HG02763 (cell line): ENCODE data around the gene HNRNPL.
"Not testable (repeated sequence)": the region's sequence is repeated elsewhere in the genome, so short reads cannot be mapped to it uniquely, and the experiment has no call there.

Experiments
- ATAC-seq: cut with Tn5 transposase; IDR thresholded peaks from one replicate; pipeline ENCODE4 v1.9.1; 2021; ENCODE audit warnings: mild to moderate bottlenecking, moderate library complexity; ENCODE audit not compliant: unreplicated experiment

HNRNPL gene

DNA sequence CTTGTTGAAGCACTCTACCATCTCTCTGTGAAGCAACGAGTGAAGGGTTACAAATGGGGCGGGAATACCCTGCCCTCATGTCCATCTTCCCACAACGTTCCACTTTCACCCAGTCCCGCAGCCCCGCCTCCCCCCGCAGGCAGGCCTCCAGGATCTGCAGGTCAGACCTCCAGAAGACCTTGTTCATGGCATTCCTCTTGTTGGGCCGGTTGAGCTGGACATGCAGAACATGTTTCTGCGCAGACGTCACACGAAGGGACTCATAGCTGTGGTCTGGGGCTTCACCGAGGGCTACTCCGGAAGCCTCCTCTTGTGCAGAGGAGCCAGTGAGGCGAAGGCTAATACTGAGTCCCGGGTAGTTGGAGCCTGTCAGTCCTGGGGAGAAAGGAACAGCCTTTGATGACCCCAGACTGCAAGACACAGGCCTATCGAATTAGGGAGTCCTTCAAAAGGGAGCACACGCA is 18.6 kb downstream of the HNRNPL start:
- ATAC-seq, result peak; percentile 33

GRCh38 chr19:38830039-38830733 is 19.6 kb downstream of the HNRNPL start:
- no peak for ATAC-seq

- not testable (repeated sequence) for ATAC-seq
Observed at GRCh38 chr19:38829203-38829602, 20.6 kb downstream of the HNRNPL start.

DNA sequence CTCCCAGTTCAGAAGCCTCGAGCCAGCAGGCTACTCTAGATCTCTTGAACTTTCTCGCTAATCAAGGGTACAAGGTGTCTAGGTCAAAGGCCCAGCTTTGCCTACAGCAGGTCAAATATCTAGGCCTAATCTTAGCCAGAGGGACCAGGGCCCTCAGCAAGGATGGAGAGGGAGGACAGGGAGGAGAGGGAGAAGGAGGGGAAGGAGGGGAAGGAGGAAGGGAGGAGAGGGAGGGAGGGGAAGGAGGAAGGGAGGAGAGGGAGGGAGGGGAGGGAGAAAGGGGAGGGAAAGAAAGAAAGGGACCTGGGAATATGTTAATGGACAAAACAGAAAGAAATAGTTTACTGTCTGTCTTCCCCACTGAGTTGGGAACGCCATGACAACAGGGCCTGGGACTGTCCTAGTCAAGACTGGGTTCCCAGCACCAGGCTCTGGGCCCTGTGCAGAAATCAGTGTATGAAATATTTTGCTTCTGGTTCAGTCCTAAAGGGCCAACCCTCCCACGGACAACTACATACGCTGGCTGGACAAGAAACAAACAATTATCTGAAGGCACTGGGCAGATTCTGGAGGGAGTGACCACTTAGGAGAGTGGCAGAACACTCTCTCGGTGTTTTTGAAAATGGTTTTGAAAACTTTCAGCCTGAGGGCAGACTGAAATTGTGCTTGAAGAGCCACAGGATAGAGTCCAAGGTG is 22.8 kb downstream of the HNRNPL start:
- no peak for ATAC-seq

DNA sequence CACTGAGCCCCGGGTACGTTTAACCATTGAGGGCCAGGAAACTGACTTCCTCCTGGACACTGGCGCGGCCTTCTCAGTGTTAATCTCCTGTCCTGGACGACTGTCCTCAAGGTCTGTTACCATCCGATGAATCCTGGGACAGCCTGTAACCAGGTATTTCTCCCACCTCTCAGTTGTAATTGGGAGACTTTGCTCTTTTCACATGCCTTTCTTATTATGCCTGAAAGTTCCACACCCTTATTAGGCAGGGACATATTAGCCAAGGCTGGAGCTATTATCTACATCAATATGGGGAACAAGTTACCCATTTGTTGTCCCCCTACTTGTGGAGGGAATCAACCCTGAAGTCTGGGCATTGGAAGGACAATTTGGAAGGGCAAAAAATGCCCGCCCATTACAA is 23.9 kb downstream of the HNRNPL start:
- not testable (repeated sequence) for ATAC-seq

- not testable (repeated sequence) for ATAC-seq
Observed at GRCh38 chr19:38821230-38821825, 28.5 kb downstream of the HNRNPL start.

GRCh38 chr19:38819231-38819920 is 30.4 kb downstream of the HNRNPL start:
- ATAC-seq, result no peak

DNA sequence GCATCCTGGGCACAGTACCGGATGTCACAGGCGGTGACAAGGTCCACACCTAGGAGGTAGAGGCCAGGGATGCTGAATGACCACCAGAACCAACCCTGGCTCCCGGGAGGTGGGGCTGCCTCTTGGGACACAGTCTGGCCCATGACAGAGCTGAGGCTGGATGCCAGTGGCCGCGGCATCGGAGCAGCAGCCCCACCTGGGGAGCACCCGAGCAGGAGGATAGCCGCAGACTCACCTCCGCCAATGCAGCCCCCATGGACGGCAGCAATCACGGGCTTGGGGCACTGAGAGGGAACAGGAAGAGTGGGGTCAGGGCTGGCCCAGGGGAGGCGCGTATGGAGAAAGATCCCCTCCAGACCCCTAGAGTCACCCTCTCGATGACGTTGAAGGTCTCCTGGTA is 32.7 kb downstream of the HNRNPL start:
- no peak for ATAC-seq

DNA sequence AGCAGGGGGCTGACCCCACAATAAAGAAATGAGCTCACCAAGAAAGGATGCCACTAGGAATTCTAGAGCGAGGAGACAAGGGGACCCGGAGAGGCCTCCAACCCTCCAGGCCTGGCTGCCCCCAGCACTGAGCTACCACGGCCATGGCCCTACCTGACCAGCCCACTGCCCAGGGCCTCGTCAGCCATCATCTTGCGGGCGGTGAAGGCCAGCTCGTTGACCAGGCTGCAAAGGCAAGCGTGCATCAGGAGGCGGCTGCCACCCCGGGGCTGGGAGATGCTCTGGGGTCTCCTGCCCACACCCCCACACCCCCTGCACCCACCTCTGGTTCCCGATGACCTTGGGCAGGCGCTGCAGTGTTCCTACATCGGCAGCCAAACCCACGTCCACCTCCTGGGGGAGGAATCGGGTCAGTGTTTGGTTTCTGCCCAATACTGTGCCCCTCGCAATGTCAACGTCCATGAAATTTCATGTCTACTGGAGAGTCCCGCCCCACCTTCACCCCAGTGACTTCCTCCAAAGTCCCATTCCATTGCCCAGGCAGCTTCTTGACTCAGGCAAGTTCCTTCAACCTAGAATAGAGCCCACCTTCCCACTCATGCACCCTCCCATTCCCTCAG is 33.5 kb downstream of the HNRNPL start:
- no peak for ATAC-seq

DNA sequence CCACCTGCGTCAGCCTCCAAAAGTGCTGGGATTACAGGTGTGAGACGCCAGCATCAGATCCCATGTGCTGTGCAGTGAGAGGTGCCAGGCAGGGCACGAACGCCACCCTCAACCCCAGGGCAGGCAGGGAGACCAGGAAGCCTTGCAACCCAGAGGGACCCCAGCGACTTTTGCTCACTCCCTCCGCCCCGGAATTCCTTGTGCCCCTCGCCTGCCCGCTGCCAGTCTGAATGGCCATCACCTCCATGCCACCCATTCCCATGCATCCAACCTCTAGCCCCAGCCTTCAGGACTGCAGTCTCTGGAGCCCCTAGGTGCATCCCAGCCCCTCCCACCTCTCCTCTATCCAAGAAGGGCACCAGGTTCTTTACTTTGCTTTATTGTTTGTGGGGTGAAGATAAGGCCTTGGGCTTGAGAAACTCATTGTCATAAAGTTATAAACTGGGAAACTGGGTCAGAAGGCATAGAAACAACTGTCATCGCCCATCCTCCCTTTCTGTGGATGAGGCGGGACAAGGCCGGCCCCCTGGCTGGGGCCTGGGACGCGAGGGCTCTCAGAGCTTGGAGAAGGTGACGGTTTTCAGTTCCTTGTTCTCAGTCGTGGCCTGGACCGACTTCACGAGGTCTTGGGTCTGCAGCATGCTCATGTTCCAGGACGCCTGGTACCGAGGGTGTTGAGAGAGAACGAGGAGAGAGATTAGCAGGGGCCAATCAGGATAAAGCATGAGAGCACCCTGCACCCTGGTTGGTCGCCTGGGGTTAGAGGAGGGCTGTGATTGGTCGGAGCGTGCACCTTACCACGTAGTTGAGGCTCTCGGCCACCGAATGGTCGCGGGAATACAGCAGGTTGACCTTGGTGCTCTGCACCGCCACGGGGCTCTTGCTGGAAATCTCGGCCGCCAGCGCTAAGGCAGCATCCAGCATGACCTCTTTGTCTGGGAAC is 34.5 kb downstream of the HNRNPL start:
- no peak for ATAC-seq

GRCh38 chr19:38813932-38814331 is 35.9 kb downstream of the HNRNPL start:
- ATAC-seq, result not testable (repeated sequence)

DNA sequence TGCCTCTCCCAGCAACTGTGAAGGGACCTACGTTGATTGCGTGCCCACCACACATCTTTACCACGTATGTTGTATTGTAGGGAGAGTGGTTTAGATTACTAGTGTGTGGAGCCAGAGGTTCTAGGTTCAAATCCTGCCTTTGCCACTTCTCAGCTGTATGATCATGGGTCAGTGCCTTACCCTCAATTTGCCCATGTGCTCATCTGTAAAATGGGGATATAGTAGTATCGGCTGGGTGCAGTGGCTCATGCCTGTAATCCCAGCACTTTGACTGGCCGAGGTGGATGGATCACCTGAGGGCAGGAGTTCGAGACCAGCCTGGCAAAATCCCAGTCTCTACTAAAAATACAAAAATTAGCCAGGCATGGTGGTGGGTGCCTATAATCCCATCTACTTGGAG is 36.5 kb downstream of the HNRNPL start:
- ATAC-seq, result no peak

DNA sequence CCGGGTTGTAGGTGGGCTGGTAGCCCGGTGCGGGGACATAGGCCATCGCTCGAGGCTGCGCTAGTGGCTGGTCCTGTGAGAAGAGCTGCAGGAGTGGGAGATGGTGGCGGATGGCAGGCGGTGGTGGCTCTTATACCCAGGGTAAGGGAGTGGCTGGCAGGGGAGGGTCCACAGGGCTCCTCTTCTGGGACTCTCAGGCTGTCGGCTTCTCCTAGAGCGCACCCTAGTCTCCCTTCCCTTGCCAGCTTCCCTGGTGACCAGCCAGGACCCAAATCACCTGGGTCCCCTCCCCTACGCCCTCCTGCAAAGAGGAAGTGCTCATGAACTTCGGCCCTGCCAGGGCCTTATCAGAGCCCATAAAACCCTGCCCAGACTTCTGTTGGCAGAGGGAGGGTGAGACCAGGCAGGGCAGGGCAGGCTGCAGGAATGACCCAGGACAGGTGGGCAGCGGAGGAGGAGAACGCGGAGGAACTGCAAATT is 36.9 kb downstream of the HNRNPL start, which contains the start of gene LGALS4:
LGALS4 (minus strand) TSS at position 105 of the 480 bp plus-strand sequence; CDS start at position 46, 59 bp downstream.
- ATAC-seq, result no peak

DNA sequence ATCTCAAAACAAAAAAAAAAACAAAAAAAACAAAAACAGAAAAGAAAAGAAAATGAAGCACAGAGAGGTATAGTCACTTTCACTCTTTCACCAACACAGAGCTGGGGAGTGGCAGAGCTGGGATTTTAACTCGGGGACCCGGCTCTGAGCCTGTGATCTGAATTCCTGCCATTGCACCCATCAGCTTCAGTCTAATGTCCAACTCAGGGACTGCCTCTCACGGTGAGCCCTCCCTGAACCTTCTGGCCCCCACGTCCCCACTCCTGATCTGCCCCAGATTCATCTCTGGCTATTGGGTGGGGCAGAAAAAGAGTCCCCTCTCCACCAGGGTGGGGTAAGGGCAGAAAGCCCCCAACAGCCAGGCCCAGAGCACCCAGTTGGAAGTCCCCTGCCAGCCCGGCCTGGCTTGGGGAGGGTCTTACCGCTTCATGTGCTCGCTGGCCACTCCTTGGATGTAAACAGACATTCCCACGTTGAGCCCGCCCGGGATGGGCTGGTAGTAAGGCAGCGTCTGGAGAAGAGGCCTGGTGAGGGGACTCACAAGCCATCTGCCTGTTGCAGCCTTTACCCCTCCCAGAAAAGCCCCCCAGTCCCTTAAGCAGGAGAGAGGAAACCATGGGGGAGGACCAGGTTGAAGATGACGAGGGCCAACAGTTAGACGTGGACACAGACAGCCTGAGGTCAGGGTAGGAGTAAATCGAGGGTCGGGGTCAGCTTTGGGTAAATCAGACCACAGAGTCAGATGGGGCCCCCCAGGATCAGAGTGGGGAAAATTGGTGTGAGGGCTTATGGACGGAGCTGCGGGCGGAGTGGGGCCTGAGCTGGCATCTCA is 37.6 kb downstream of the HNRNPL start:
- no peak for ATAC-seq

DNA sequence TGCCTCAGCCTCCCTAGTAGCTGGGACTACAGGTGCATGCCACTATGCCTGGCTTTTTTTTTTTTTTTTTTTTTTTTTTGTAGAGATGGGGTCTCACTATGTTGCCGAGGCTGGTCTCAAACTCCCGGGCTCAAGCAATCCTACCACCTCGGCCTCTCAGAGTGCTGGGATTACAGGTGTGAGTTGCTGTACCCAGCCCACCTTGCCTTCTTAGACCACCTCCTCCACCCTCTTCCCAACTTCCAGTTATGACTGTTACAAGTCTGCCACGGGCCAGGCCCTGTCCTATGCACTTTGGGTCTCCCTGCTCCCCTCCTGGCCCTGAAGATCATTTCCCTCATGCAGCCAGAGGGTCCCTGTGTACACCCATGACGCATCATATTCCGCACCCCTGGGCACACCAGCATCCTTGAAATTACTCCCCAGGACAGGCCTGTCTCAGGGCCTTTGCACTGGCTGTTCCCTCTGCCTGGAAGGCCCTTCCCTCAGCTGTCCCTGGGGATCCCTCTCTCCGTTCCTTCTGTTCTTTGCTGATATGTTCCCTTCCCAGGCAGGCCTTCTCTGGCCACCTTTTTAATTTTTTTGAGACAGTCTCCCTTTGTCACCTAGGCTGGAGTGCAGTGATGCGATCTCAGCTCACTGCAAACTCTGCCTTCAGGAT is 40.1 kb downstream of the HNRNPL start:
- no peak for ATAC-seq

GRCh38 chr19:38808741-38809140 is 41.0 kb downstream of the HNRNPL start:
- ATAC-seq, result no peak

GRCh38 chr19:38807374-38808098 is 42.2 kb downstream of the HNRNPL start:
- ATAC-seq, result not testable (repeated sequence)
